ENCODE data around the gene ANO6.
"Not testable (repeated sequence)": the region's sequence is repeated elsewhere in the genome, so short reads cannot be mapped to it uniquely, and the experiment has no call there.

The ANO6 gene

GRCh38 chr12:45215419-45216229 lies at the start of gene ANO6:
TSS of gene ANO6 (plus strand) at chr12:45216095. CDS start at chr12:45216322, 227 bp downstream.
- peak within 1 kb of the TSS; percentile 71 to 86 (median 79) for H3K4me3 ChIP-seq
- H3K27ac ChIP-seq = peak within 1 kb of the TSS; percentile 46 to 99 (median 93)

- no peak overlapping the region for H3K4me3 ChIP-seq
- H3K27ac ChIP-seq = no peak overlapping the region
These were observed 46.9 kb upstream of the ANO6 start for GRCh38 chr12:45168976-45169375.

DNA sequence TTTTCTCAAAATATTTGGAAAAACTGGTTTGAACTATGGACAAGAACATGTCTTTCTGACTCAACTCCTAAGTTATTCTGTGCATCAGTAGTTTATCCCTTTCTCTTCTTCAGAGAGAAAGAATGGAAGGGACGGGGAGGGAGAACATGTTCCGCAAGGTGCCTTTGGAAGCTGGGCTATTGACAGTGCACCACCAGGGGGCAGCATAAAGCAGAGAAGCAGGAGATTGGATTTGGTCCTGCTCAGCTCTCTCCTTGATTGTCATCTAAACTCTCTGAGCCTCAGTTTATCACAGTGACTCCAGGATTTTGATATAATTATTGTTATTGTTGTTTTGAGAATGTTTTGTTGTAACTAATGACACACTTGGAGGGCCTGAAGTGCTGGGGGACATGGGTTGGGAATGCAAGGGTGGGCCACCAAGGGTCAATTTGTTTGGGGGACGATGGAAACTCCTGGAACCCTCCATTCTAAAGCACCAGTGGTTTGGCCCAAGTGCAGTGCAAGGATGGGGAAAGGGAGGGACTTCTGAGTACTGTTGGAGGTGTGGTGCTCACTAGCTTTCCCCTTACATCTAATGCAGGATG lies 45.3 kb upstream of the ANO6 start:
- Histone ChIP-seq H3K4me3 (no peak overlapping the region), H3K27ac (no peak overlapping the region)

DNA sequence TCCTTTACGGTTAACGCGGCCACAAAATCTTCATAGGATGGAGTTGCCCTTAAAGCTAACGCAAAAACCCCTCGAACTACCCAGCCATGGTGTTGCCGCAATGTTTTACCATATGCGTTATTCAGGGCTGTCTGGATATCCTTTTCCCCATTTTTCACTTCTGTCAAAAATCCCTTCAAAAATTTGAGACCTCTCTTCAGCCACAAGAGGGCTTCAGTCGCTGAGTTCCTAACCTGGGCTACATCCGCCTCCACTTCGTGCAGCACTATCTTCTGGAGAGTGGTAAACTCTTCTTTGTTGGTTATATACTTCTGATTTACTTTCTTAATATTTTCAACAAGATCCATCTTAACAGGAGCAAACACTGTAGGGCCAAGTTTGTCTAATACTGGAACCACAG lies 42.6 kb upstream of the ANO6 start:
- not testable (repeated sequence) for H3K4me3 ChIP-seq, H3K27ac ChIP-seq

- no peak overlapping the region for H3K27ac ChIP-seq
- H3K4me3 ChIP-seq = no peak overlapping the region
These were observed 41.3 kb upstream of the ANO6 start for GRCh38 chr12:45174595-45174994.

GRCh38 chr12:45178771-45179170 lies 37.1 kb upstream of the ANO6 start:
- no peak overlapping the region for H3K27ac ChIP-seq

GRCh38 chr12:45182511-45182910 lies 33.4 kb upstream of the ANO6 start:
- Histone ChIP-seq H3K27ac (no peak overlapping the region), H3K4me3 (no peak overlapping the region)

More at GRCh38 chr12:45178771-45179170, 37.1 kb upstream of the ANO6 start:
- no peak overlapping the region for H3K4me3 ChIP-seq

GRCh38 chr12:45183246-45183645 lies 32.6 kb upstream of the ANO6 start:
- H3K4me3 ChIP-seq = no peak overlapping the region
- no peak overlapping the region for H3K27ac ChIP-seq

DNA sequence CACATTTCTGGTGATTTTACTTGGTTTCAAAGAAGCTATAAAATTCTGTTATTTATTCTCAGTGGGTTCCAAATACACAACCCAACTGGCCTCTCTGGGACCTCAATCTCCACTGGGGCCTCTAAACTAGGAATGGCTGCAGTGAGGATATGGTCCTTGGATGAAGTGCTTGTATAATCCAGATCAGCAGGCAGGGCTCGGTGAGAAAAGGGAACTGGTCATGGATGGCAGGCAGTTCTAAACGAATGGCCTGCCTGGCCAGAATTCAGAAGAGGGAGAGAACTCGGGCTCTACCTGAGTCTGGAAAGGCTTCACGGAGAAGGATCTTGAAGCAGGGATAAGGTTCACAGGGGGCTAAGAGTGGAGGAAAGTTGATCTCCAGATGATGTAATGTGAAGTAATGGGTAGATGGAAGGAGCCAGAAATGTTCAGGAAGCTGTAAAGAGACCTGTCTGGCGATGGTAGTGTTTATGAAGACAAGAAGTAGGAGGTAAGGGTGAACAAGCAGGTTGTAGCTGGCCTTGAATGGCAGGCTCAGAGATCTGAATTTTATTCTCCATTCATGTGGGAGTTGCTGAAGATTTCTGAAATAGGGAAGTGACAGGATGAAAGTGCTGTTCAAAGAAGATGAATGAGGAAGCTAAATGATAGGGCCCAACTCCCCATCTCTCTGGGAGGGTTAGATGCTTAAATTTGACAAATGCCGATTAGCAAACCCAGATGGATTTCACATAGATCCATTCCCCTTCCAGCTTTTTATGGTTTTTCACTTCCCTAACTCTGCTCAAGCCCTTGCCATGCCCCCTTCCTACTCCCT lies 31.5 kb upstream of the ANO6 start:
- no peak overlapping the region for H3K27ac ChIP-seq

DNA sequence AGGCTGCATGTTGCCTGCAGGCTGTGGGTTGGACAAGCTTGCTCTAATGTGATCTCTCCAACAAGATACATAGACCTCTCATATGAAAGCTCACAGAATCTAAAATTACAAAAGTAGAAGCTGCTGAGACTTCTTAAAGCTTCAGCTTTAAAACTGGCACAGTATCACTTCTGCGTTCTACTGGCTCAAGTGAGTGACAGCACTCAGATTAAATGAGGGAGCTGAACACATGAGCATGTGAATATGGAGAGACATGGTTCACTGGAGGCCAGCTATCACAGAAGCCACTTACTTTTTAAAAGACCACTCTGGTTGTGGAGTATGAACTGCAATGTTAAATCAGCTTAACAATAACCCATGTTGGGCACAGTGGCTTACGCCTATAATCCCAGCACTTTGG lies 29.1 kb upstream of the ANO6 start:
- Histone ChIP-seq H3K4me3 (no peak overlapping the region), H3K27ac (no peak overlapping the region)

More for the DNA sequence above, 31.5 kb upstream of the ANO6 start:
- no peak overlapping the region for H3K4me3 ChIP-seq

DNA sequence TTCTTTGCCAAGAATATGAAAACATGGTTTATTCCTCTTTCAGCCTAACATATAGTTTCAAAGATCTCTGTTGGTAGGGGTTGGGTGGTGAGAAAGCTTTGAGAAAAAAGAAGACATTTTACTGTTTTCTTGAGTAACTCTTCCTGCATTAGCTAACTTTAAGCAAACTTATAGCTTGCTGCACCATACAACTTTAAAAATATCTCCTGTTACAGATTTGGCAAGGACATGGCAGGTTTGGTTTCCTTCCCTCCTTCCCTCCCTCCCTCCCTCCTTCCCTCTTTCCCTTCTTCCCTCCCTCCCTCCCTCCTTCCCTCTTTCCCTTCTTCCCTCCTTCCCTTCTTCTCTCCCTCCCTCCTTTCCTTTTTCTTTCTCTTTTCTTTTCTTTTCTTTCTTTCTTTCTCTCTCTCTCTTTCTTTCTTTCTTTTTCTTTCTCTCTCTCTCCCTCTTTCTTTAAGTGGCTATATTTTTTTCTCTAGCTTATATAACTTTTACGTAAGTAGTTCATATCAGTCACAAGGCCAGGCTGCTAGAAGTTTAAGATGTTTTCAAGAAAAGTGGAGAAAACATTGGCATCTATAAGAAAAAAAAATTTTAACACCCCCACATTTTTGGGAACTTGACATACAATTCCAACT lies 26.0 kb upstream of the ANO6 start:
- Histone ChIP-seq H3K4me3 (no peak overlapping the region), H3K27ac (no peak overlapping the region)

DNA sequence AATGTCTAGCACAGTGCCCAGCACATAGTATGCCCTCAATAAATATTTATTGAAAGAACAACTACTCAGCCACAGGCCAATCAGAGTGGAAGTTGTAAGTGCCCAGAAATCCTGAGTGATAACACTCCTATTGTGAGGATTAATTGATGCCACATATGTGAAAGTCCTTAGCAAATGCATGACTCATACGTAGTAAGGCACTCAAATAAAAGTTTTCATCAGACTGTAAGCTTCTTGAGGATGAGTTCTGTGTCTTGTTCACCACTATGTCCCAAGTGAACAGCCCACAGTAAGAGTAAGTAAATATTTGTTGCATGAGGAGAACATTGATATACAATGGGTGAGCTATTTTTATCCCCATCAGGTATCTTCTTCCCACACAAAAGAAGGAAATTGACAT lies 24.7 kb upstream of the ANO6 start:
- H3K27ac ChIP-seq = no peak overlapping the region

GRCh38 chr12:45192707-45193106 lies 23.2 kb upstream of the ANO6 start:
- Histone ChIP-seq H3K27ac (no peak overlapping the region), H3K4me3 (no peak overlapping the region)

More for the DNA sequence above, 24.7 kb upstream of the ANO6 start:
- H3K4me3 ChIP-seq = no peak overlapping the region

GRCh38 chr12:45200491-45201043 lies 15.3 kb upstream of the ANO6 start:
- Histone ChIP-seq H3K4me3 (no peak overlapping the region), H3K27ac (peak overlapping the region in 1 of 21 experiments; percentile 3)

DNA sequence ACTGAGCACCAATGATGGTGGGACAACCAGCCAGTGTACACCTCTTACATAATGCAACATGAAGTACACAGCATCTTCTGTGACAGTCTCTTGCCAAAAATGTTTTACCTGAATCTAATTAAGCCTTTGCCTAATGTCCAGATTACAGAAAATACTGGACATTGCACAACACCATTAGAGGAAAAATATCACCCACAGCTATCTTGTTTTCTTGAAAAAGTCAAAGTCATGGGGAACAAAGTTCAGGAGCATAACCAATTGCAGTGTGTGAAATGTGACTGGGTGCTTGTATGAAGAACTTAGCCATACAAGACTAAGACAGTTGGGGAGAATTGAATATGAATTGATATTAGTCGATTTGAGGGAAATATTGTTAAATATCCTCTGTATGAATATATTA lies 12.1 kb upstream of the ANO6 start:
- Histone ChIP-seq H3K4me3 (no peak overlapping the region), H3K27ac (no peak overlapping the region)

GRCh38 chr12:45204757-45205156 lies 11.1 kb upstream of the ANO6 start:
- H3K27ac ChIP-seq = no peak overlapping the region

GRCh38 chr12:45205165-45205825 lies 10.6 kb upstream of the ANO6 start:
- H3K27ac ChIP-seq = peak overlapping the region in 1 of 21 experiments; percentile 29
- no peak overlapping the region for H3K4me3 ChIP-seq

More at GRCh38 chr12:45204757-45205156, 11.1 kb upstream of the ANO6 start:
- H3K4me3 ChIP-seq = no peak overlapping the region

- Histone ChIP-seq H3K27ac (no peak overlapping the region), H3K4me3 (no peak overlapping the region)
These were observed 7.0 kb upstream of the ANO6 start for GRCh38 chr12:45208604-45209487.

All from skin epidermis (tissue), 12 donors.